GM23338 (cell line): ENCODE data around the gene MTHFD1L. TPM values are rescaled to one million over a fixed set of nuclear protein-coding genes. Genes with fewer than 3 reads are reported as not detected.

Experiments
- ATAC-seq: fragments of 200-7000 bp; cut with Tn5 transposase; 3 replicates; pipeline ENCODE4 v1.9.1; 2020
- DNase-seq: peaks from one replicate; pipeline ENCODE4 v3.0.0-alpha.2; 2015; ENCODE audit warnings: low spot score
- H2AFZ ChIP-seq: fragments of 200-600 bp; sonication (generic); 2 replicates; pipeline ENCODE4 v1.8.0; 2016; ENCODE audit warnings: antibody characterized with exemption, mild to moderate bottlenecking, moderate library complexity
- H3F3A ChIP-seq: fragments of 200-600 bp; sonication (generic); replicated peaks from 2 replicates; pipeline ENCODE4 v1.8.0; 2017; ENCODE audit warnings: antibody characterized with exemption, mixed run types, low read depth
- H3K27ac ChIP-seq: fragments of 200-600 bp; sonication (generic); 2 replicates; pipeline ENCODE4 v1.6.1; 2016; ENCODE audit warnings: low read depth
- H3K27me3 ChIP-seq: fragments of 200-600 bp; sonication (generic); 2 replicates; pipeline ENCODE4 v1.8.0; 2016; ENCODE audit warnings: mild to moderate bottlenecking, mixed run types, moderate library complexity; ENCODE audit not compliant: insufficient read depth
- H3K36me3 ChIP-seq: fragments of 200-600 bp; sonication (generic); 2 replicates; pipeline ENCODE4 v1.8.0; 2016; ENCODE audit warnings: mild to moderate bottlenecking; ENCODE audit not compliant: insufficient read depth
- H3K4me1 ChIP-seq: fragments of 200-600 bp; sonication (generic); 2 replicates; pipeline ENCODE4 v1.8.0; 2016; ENCODE audit warnings: mild to moderate bottlenecking, moderate library complexity; ENCODE audit not compliant: insufficient read depth
- H3K4me2 ChIP-seq: fragments of 200-600 bp; sonication (generic); 2 replicates; pipeline ENCODE4 v1.7.1; 2017; ENCODE audit warnings: mixed run types
- H3K4me3 ChIP-seq: fragments of 200-600 bp; sonication (generic); 2 replicates; pipeline ENCODE4 v1.6.1; 2016; ENCODE audit warnings: mixed run types
- H3K79me2 ChIP-seq: fragments of 200-600 bp; sonication (generic); replicated peaks from 2 replicates; pipeline ENCODE4 v1.8.0; 2017; ENCODE audit warnings: mild to moderate bottlenecking; ENCODE audit not compliant: insufficient read depth
- H3K9me2 ChIP-seq: fragments of 200-600 bp; sonication (generic); 2 replicates; pipeline ENCODE4 v1.8.0; 2017; ENCODE audit not compliant: insufficient read depth
- H4K20me1 ChIP-seq: fragments of 200-600 bp; sonication (generic); replicated peaks from 2 replicates; pipeline ENCODE4 v1.8.0; 2017; ENCODE audit warnings: mild to moderate bottlenecking; ENCODE audit not compliant: insufficient read depth
- H3K27ac Mint-ChIP-seq: 2 replicates; pipeline ENCODE4 v1.8.0; 2020; ENCODE audit warnings: inconsistent platforms, mild to moderate bottlenecking, moderate library complexity, mixed read lengths
- H3K27me3 Mint-ChIP-seq: 3 replicates; pipeline ENCODE4 v1.8.0; 2022; ENCODE audit warnings: low read depth, mild to moderate bottlenecking, moderate library complexity, mixed read lengths, inconsistent platforms; ENCODE audit not compliant: insufficient read depth, poor library complexity
- H3K36me3 Mint-ChIP-seq: 3 replicates; pipeline ENCODE4 v1.8.0; 2021; ENCODE audit warnings: low read depth, mild to moderate bottlenecking, inconsistent platforms, moderate library complexity, mixed read lengths
- H3K4me1 Mint-ChIP-seq: 3 replicates; pipeline ENCODE4 v1.8.0; 2020; ENCODE audit warnings: mild to moderate bottlenecking, inconsistent platforms, mixed read lengths
- H3K4me3 Mint-ChIP-seq: 3 replicates; pipeline ENCODE4 v1.8.0; 2021; ENCODE audit warnings: moderate library complexity, mild to moderate bottlenecking, inconsistent platforms, mixed read lengths
- H3K9me3 Mint-ChIP-seq: 3 replicates; pipeline ENCODE4 v1.8.0; 2020; ENCODE audit warnings: moderate library complexity, mild to moderate bottlenecking, inconsistent platforms, mixed read lengths
- CREB1 ChIP-seq: fragments of 250-450 bp; sonication (Bioruptor Pico); IDR thresholded peaks from 2 replicates; pipeline ENCODE4 v1.5.0; 2020; ENCODE audit warnings: low read depth, mild to moderate bottlenecking, moderate library complexity
- CTCF ChIP-seq, 2 experiments: fragments of 200-600 bp in 1 of 2; sonication (generic) in 1 of 2; conservative IDR thresholded peaks; 2 replicates each; pipeline versions ENCODE4 v1.5.1 to v1.6.1; 2016 to 2017; ENCODE audit warnings: antibody characterized with exemption in 2 of 2, low read depth in 2 of 2, mild to moderate bottlenecking in 2 of 2, moderate library complexity in 1 of 2
- ETS1 ChIP-seq: IDR thresholded peaks from 2 replicates; pipeline ENCODE4 v1.6.1; 2016; ENCODE audit warnings: antibody characterized with exemption
- EZH2 ChIP-seq: fragments of 200-600 bp; sonication (generic); IDR thresholded peaks from one replicate; pipeline ENCODE4 v1.8.0; 2017; ENCODE audit warnings: antibody characterized with exemption, mild to moderate bottlenecking, low read depth; ENCODE audit not compliant: unreplicated experiment
- EZH2phosphoT487 ChIP-seq: fragments of 200-600 bp; sonication (generic); IDR thresholded peaks from one replicate; pipeline ENCODE4 v1.8.1; 2018; ENCODE audit warnings: antibody characterized with exemption; ENCODE audit not compliant: unreplicated experiment
- JUNB ChIP-seq: IDR thresholded peaks from one replicate; pipeline ENCODE4 v1.6.1; 2016; ENCODE audit warnings: antibody characterized with exemption; ENCODE audit not compliant: unreplicated experiment
- NANOG ChIP-seq: IDR thresholded peaks from 2 replicates; pipeline ENCODE4 v1.6.1; 2016; ENCODE audit warnings: antibody characterized with exemption, borderline replicate concordance
- POLR2AphosphoS5 ChIP-seq: IDR thresholded peaks from 2 replicates; pipeline ENCODE4 v1.6.1; 2016; ENCODE audit warnings: antibody characterized with exemption, low read depth
- REST ChIP-seq: IDR thresholded peaks from one replicate; pipeline ENCODE4 v1.6.1; 2018; ENCODE audit warnings: antibody characterized with exemption; ENCODE audit not compliant: unreplicated experiment
- STAT1 ChIP-seq: IDR thresholded peaks from one replicate; pipeline ENCODE4 v1.6.1; 2016; ENCODE audit warnings: antibody characterized with exemption; ENCODE audit not compliant: unreplicated experiment
- ZNF114 ChIP-seq: fragments of 250-450 bp; sonication (Bioruptor Pico); IDR thresholded peaks from 2 replicates; pipeline ENCODE4 v1.5.0; 2020; ENCODE audit warnings: mild to moderate bottlenecking, moderate library complexity
- ZNF331 ChIP-seq: fragments of 250-450 bp; sonication (Bioruptor Pico); IDR thresholded peaks from 2 replicates; pipeline ENCODE4 v1.5.0; 2020; ENCODE audit warnings: low read depth, mild to moderate bottlenecking, moderate library complexity
- ZNF462 ChIP-seq: fragments of 250-450 bp; sonication (Bioruptor Pico); IDR thresholded peaks from 2 replicates; pipeline ENCODE4 v1.5.0; 2020; ENCODE audit warnings: mild to moderate bottlenecking, moderate library complexity
- polyA plus RNA-seq: library from polyadenylated mRNA; unstranded; fragments of >200 nt; fragmentation: Nextera tagmentation; extraction: Ambion mirVana; gene quantifications from 2 replicates; pipeline ENCODE4 v1.2.1, GENCODE V29; 2016
- total RNA-seq: library from RNA; depleted of rRNA; stranded (reverse); fragments of >200 nt; shearing (Covaris generic); gene quantifications from 2 replicates; pipeline ENCODE4 v1.2.3, GENCODE V29; 2014

MTHFD1L gene
- total and polyA plus RNA-seq, 2 experiments from 2014 or later, result 53.2 to 66.8 TPM

GRCh38 chr6:151093706-151094105, 228.2 kb downstream of the MTHFD1L start:
- peaks cover 11% of the 10 kb centered on the region; the same call in 1 of the 2 replicates for H3K4me1 ChIP-seq
- no peaks in the 10 kb centered on the region for H3K27me3 ChIP-seq
- DNase-seq (no peak), ATAC-seq (no peak)
- H3K4me2 ChIP-seq, result no peak overlapping the region
- no peak overlapping the region for H3K4me3 ChIP-seq
- H3K9me2 ChIP-seq, result no peaks in the 10 kb centered on the region
- peaks cover 13% of the 10 kb centered on the region for H3K27me3 Mint-ChIP-seq
- 0 out of 2 replicates have a peak, but pooled peaks cover 6% of the 10 kb centered on the region for H3F3A ChIP-seq
- TF ChIP-seq ZNF462 (CRISPR knock-in tag), result no peak
- no peak for TF ChIP-seq JUNB
- no peak for TF ChIP-seq STAT1
- TF ChIP-seq CTCF (conservative IDR thresholded peaks at IDR 0.05; ENCODE audit: low read depth in 2 of 2), result no peak
- TF ChIP-seq ETS1, result no peak
- no peak for TF ChIP-seq EZH2phosphoT487
- no peak for TF ChIP-seq NANOG
- TF ChIP-seq ZNF331 (CRISPR knock-in tag), result no peak
- no peak for TF ChIP-seq CREB1 (CRISPR knock-in tag)
- TF ChIP-seq REST, result no peak
- no peak for TF ChIP-seq ZNF114
- TF ChIP-seq EZH2, result no peak
- no peak for TF ChIP-seq POLR2AphosphoS5
- H3K79me2 ChIP-seq, result no peaks in the 10 kb centered on the region
- H3K36me3 Mint-ChIP-seq, result peaks cover 58% of the 10 kb centered on the region
- H2AFZ ChIP-seq, result no peak overlapping the region
- H4K20me1 ChIP-seq, result no peaks in the 10 kb centered on the region
- peak overlapping the region; percentile 42; the same call in 1 of the 2 replicates for H3K27ac Mint-ChIP-seq
- H3K4me1 Mint-ChIP-seq, result peaks cover 27% of the 10 kb centered on the region
- H3K27ac ChIP-seq, result no peak overlapping the region
- H3K36me3 ChIP-seq, result peaks cover 4% of the 10 kb centered on the region; the same call in 1 of the 2 replicates
- no peaks in the 10 kb centered on the region; the same call in 1 of the 3 replicates for H3K9me3 Mint-ChIP-seq
- no peak overlapping the region for H3K4me3 Mint-ChIP-seq
